ENCODE results near the gene SPPL2B. TPM values are rescaled to one million over a fixed set of nuclear protein-coding genes. Genes with fewer than 3 reads are reported as not detected.
"Not testable (repeated sequence)": the region's sequence is repeated elsewhere in the genome, so short reads cannot be mapped to it uniquely, and the experiment has no call there.

Gene SPPL2B
- total RNA-seq, 1 experiment from 2014 or later = 76.0 TPM

GRCh38 chr19:2392366-2392765 lies 63.9 kb downstream of the SPPL2B start:
- no peaks in the 10 kb centered on the region for H3K27me3 ChIP-seq (ENCODE audit: control insufficient read depth, insufficient read depth, low read length)
- ATAC-seq (no peak), DNase-seq (ENCODE audit: low read depth, low spot score) (no peak)
- in situ Hi-C loops (cut with HindIII; ENCODE audit: low pct_unique_long_range_greater_than_20kb, low sequenced_read_pairs) = no loop called here
- H3K9me3 ChIP-seq (ENCODE audit: control insufficient read depth, insufficient read depth, low read depth, low read length) = no peaks in the 10 kb centered on the region
- ChIA-PET POLR2A (interaction anchor here (0.8 kb wide), 1 partner anchor 109 kb away, joined by 3 read pairs; no protein-coding TSS in a partner anchor), CTCF (interaction anchor here (0.5 to 0.6 kb wide), 5 partner anchors 21 to 841 kb away, joined by 3 to 6 read pairs (median 3); no protein-coding TSS in a partner anchor)
- no peak overlapping the region for H3K4me3 ChIP-seq (ENCODE audit: low read depth in 2 of 2, low read length in 2 of 2)
- intact Hi-C loops (cut with micrococcal nuclease; ENCODE audit: unreplicated experiment) = no loop called here
- H3K4me1 ChIP-seq (ENCODE audit: control insufficient read depth, insufficient read depth, low read length) = no peaks in the 10 kb centered on the region
- H3K27ac ChIP-seq (ENCODE audit: low read length) = no peak overlapping the region
- TF ChIP-seq TCF7L2 (IDR thresholded peaks at IDR 0.05; ENCODE audit: low read depth, low read length) (no peak), POLR2AphosphoS5 (IDR thresholded peaks at IDR 0.05; ENCODE audit: low read depth, low read length) (no peak), REST (IDR thresholded peaks at IDR 0.05; ENCODE audit: insufficient read depth in 1 of 2, low read depth in 2 of 2, low read length in 1 of 2) (no peak), CTCF (IDR thresholded peaks at IDR 0.05) (no peak), SIN3A (IDR thresholded peaks at IDR 0.05; ENCODE audit: borderline replicate concordance, insufficient read depth, low read depth, low read length) (no peak)
- BruUV-seq (replicated peaks) = no TSS peak
- H3K36me3 ChIP-seq (ENCODE audit: control insufficient read depth, insufficient read depth, low read length) = no peaks in the 10 kb centered on the region

GRCh38 chr19:2392899-2393298 lies 64.4 kb downstream of the SPPL2B start:
- ATAC-seq; DNase-seq (ENCODE audit: low read depth, low spot score); H3K36me3 ChIP-seq (ENCODE audit: control insufficient read depth, insufficient read depth, low read length); H3K27me3 ChIP-seq (ENCODE audit: control insufficient read depth, insufficient read depth, low read length); H3K4me1 ChIP-seq (ENCODE audit: control insufficient read depth, insufficient read depth, low read length); H3K9me3 ChIP-seq (ENCODE audit: control insufficient read depth, insufficient read depth, low read depth, low read length); intact Hi-C loops (cut with micrococcal nuclease; ENCODE audit: unreplicated experiment); H3K27ac ChIP-seq (ENCODE audit: low read length); H3K4me3 ChIP-seq (ENCODE audit: low read depth in 2 of 2, low read length in 2 of 2); in situ Hi-C loops (cut with HindIII; ENCODE audit: low pct_unique_long_range_greater_than_20kb, low sequenced_read_pairs); BruUV-seq (replicated peaks): not testable (repeated sequence)
- CTCF ChIA-PET = interaction anchor here (0.5 to 0.6 kb wide), 3 partner anchors 96 to 841 kb away, joined by 3 to 6 read pairs (median 3); no protein-coding TSS in a partner anchor
- POLR2A ChIA-PET = interaction anchor here (0.8 kb wide), 1 partner anchor 109 kb away, joined by 3 read pairs; no protein-coding TSS in a partner anchor

GRCh38 chr19:2394054-2394441 lies 65.6 kb downstream of the SPPL2B start:
- CTCF ChIA-PET = interaction anchor here (0.6 kb wide), 2 partner anchors 186 to 238 kb away, joined by 4 to 5 read pairs; no protein-coding TSS in a partner anchor

More at GRCh38 chr19:2394054-2394441, 65.6 kb downstream of the SPPL2B start:
- DNase-seq (ENCODE audit: low read depth, low spot score) (no peak), ATAC-seq (no peak)
- Histone ChIP-seq H3K27ac (ENCODE audit: low read length) (no peak overlapping the region), H3K36me3 (ENCODE audit: control insufficient read depth, insufficient read depth, low read length) (no peaks in the 10 kb centered on the region), H3K4me3 (ENCODE audit: low read depth in 2 of 2, low read length in 2 of 2) (no peak overlapping the region), H3K9me3 (ENCODE audit: control insufficient read depth, insufficient read depth, low read depth, low read length) (no peaks in the 10 kb centered on the region), H3K4me1 (ENCODE audit: control insufficient read depth, insufficient read depth, low read length) (no peaks in the 10 kb centered on the region), H3K27me3 (ENCODE audit: control insufficient read depth, insufficient read depth, low read length) (no peaks in the 10 kb centered on the region)
- no TSS peak for BruUV-seq (replicated peaks)
- intact Hi-C loops (cut with micrococcal nuclease; ENCODE audit: unreplicated experiment) = no loop called here
- in situ Hi-C loops (cut with HindIII; ENCODE audit: low pct_unique_long_range_greater_than_20kb, low sequenced_read_pairs) = no loop called here
- POLR2A ChIA-PET = no interaction called here
- TF ChIP-seq SIN3A (IDR thresholded peaks at IDR 0.05; ENCODE audit: borderline replicate concordance, insufficient read depth, low read depth, low read length) (no peak), POLR2AphosphoS5 (IDR thresholded peaks at IDR 0.05; ENCODE audit: low read depth, low read length) (no peak), TCF7L2 (IDR thresholded peaks at IDR 0.05; ENCODE audit: low read depth, low read length) (no peak), REST (IDR thresholded peaks at IDR 0.05; ENCODE audit: insufficient read depth in 1 of 2, low read depth in 2 of 2, low read length in 1 of 2) (no peak), CTCF (IDR thresholded peaks at IDR 0.05) (no peak)

Data from Panc1 (cell line).